Activated T-helper 1 cell treated with anti-CD3 and anti-CD28 coated beads, Interleukin-2, amount 50 U/mL, for 16 hours (primary cell): ENCODE data around the gene SVIL.
"Not testable (repeated sequence)": the region's sequence is repeated elsewhere in the genome, so short reads cannot be mapped to it uniquely, and the experiment has no call there.

Experiments
- DNase-seq, 2 donors: peaks; one replicate each; pipeline ENCODE4 v3.0.0-alpha.2; 2020; ENCODE audit warnings: low read depth in 1 of 2, low spot score in 1 of 2

Gene SVIL

DNA sequence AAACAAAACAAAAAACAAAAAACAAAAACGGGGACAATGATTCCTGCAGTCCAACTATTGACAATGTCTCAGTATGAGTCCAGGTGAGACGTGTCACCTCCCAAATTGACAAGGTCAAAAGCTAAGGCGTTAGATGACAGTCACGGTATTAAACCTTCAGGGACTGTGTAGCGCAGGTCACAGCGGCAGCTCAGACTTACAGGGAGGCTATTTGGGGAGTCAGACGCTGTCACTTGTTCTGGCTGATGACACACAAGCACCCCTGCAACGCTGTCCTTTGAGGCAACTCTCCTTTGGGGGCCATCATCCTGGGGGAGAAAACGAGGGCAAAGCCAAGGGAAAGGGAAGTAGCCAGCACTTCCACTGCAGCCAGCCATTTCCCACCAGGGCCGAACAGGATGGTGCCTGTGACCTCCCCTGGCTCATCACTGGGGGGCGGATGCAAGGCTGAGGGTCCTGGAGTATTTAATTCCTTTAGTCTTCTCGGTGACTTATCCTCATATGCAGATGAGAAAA is 55.3 kb downstream of the SVIL start:
- DNase-seq, result no peak

GRCh38 chr10:29578457-29578856 is 56.3 kb downstream of the SVIL start:
- no peak for DNase-seq

- DNase-seq, result no peak
Observed at GRCh38 chr10:29576681-29577080, 58.1 kb downstream of the SVIL start.

GRCh38 chr10:29575098-29575455 is 59.7 kb downstream of the SVIL start:
- DNase-seq, result no peak

- DNase-seq, result not testable (repeated sequence)
Observed at GRCh38 chr10:29574212-29575097, 60.3 kb downstream of the SVIL start.

DNA sequence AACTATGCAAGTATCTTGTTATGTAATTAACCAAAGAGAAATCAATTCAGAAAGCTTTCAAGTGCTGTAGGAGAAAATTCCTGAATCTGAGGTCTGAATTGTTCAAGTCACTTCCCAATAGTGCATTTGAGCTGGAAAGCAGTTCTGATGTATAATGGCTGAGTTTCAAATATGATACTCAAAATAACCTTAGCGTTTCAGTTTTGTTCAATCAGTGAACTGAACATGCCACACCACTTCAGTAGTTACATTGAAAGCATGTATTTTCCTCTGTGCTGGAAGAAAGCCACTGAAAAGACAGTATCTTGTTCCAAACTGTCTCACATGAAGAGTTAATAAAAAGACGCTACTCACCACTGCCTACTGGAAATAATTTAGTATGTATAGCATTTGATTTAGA is 64.5 kb downstream of the SVIL start:
- DNase-seq, result not testable (repeated sequence)

GRCh38 chr10:29569795-29570194 is 65.0 kb downstream of the SVIL start:
- no peak for DNase-seq

DNA sequence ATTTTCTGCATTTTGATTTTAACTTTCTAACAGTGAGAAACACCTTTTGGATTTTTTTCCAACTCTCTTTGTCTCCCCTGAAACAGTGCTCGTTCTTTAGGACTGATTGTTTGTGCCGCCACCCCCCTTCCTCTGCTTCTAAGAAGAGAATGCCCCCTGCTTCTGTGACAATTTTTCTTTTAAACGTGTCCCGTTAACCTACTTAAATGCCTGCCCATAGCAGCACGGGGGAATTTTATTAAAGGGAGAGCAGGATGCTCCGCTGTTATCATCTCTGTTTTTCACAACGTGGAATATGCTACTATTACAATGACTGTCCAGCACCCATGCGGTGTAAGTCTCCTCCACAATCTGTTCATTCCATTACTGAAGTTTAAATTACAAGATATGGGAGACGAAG is 67.8 kb downstream of the SVIL start:
- no peak for DNase-seq

- DNase-seq, result not testable (repeated sequence)
Observed at GRCh38 chr10:29566209-29566608, 68.6 kb downstream of the SVIL start.

- DNase-seq, result no peak
Observed at GRCh38 chr10:29563420-29564035, 71.2 kb downstream of the SVIL start.

DNA sequence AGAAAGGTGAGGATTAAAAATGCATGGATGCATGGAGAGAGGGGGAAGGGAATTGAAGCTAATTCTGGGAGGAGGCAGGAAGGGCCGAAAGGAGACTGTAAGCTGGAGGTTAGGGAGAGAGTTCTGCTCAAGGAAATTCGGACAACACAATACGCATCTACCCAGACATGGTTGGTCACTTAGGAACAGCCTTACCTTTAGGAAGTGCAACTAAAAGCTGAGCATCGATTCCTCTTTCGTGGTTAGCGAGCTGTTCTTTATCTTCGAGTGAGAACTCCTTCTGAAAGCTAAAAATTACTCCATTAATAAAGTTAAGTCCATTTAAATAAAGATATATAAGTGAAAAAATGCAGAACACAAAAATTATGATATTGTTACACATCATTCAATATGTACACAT is 71.8 kb downstream of the SVIL start:
- DNase-seq, result not testable (repeated sequence)

DNA sequence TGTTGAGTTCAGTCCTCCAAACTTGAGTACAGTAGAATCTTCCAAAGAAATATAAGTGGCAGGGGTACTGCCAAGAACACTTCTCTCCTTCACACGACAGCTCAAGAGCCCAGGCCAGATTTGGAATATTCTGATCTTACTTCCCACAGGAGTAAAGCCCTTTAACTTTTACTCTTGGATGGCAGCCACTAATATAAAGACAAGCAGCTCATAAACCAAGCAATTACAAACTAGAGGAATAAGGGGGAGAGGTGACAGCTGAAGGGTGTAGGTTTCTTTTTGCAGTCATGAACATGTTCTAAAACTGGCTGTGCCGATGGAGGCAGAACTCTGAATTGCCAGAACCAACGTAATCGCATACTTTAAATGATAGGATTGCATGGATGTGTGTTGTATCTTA is 74.8 kb downstream of the SVIL start:
- no peak for DNase-seq

DNA sequence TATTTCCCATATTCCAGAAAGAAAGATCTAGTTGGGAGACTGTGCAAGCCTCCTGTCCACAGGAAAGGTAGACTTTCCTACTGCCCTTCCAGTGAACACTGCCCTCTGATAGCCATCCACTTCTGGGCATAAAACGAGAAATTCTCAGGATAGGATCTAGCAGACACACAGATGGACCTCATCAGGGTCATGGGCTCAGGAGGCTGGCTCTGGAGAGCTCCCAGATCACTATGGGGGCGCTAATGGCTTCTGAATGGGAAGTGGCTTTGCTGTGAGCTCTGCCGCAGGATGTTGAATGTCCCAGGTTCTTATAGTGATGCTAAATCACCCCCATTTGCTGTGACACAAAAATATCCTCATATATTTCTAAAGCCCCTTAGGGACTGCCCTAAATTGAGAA is 77.1 kb downstream of the SVIL start:
- DNase-seq, result no peak

GRCh38 chr10:29555746-29556481 is 78.9 kb downstream of the SVIL start:
- no peak for DNase-seq

GRCh38 chr10:29555091-29555745 is 79.6 kb downstream of the SVIL start:
- no peak for DNase-seq

- DNase-seq, result no peak
Observed at GRCh38 chr10:29554660-29555059, 80.1 kb downstream of the SVIL start.

- no peak for DNase-seq
Observed at GRCh38 chr10:29553544-29554250, 81.1 kb downstream of the SVIL start.

- not testable (repeated sequence) for DNase-seq
Observed at GRCh38 chr10:29553116-29553515, 81.7 kb downstream of the SVIL start.

DNA sequence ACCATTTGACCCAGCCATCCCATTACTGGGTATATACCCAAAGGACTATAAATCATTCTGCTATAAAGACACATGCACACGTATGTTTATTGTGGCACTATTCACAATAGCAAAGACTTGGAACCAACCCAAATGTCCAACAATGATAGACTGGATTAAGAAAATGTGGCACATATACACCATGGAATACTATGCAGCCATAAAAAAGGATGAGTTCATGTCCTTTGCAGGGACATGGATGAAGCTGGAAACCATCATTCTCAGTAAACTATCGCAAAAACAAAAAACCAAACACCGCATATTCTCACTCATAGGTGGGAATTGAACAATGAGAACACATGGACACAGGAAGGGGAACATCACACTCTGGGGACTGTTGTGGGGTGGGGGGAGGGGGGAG is 85.3 kb downstream of the SVIL start:
- not testable (repeated sequence) for DNase-seq

DNA sequence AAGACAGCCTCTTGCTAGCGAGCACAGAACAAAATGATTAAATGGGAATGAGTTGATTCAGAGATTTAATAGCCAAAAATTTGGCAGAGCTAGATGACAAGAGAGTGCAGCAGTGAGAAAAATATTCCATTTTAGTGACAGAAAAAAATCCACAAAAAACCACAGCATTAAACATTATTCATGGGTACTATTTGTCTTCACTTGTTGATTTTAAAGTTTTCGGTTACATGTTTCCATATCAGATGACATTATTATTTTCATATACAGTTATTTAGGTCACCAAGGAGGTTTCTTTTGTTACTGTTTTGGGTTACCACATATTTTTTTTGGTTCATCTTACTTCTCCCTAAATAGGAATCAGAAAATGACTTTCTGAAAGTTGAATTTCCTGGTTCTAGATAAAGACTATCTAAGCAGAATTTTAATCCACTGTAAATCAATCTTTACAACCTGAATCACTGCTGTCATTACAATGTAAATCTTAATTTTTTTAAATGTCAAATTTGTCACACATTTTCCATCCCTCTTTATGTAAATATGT is 87.9 kb downstream of the SVIL start:
- DNase-seq, result no peak
